ENCODE measurements around the gene DAAM1. TPM values are rescaled to one million over a fixed set of nuclear protein-coding genes. Genes with fewer than 3 reads are reported as not detected.

The DAAM1 gene
- total RNA-seq, 1 experiment from 2014 or later, result 30.4 TPM

DNA sequence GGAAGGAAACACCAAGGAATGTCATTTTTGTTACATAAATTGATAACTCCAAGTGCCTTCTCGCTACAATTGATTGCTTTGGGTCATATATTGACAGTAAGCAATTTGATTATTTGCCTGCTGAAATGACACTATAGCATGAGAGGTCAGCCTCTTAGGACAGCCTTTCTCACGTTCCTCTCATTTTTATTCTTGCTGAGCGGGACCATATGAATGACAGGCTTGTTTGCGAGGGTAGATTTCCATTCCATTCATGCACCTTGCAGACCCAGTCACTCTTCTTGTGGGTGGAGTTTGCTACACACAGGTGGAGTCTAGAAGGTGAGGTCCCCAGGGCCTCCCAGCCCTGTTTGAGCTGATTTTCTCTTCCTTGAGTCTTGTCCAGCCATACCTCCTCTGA is 27.3 kb downstream of the DAAM1 start:
- peak overlapping the region; percentile 64; the same call in 1 of the 2 replicates for H3K27ac Mint-ChIP-seq
- ATAC-seq (no peak), DNase-seq (ENCODE audit: low spot score) (no peak)
- ChIA-PET POLR2A (interaction anchor here (0.7 kb wide), 1 partner anchor 33 kb away, joined by 5 read pairs; no protein-coding TSS in a partner anchor), CTCF (no interaction called here)
- H3K9me3 Mint-ChIP-seq, result peaks cover 8% of the 10 kb centered on the region; the same call in 1 of the 2 replicates
- H3K4me3 Mint-ChIP-seq, result no peak overlapping the region
- H3K27me3 Mint-ChIP-seq (ENCODE audit: low read depth), result no peaks in the 10 kb centered on the region
- H3K36me3 Mint-ChIP-seq, result no peaks in the 10 kb centered on the region
- TF ChIP-seq ZNF671 (CRISPR knock-in tag; IDR thresholded peaks at IDR 0.05) (no peak), OVOL2 (CRISPR knock-in tag; IDR thresholded peaks at IDR 0.05; ENCODE audit: borderline replicate concordance) (no peak)
- TF ChIP-seq, protein P1, sequence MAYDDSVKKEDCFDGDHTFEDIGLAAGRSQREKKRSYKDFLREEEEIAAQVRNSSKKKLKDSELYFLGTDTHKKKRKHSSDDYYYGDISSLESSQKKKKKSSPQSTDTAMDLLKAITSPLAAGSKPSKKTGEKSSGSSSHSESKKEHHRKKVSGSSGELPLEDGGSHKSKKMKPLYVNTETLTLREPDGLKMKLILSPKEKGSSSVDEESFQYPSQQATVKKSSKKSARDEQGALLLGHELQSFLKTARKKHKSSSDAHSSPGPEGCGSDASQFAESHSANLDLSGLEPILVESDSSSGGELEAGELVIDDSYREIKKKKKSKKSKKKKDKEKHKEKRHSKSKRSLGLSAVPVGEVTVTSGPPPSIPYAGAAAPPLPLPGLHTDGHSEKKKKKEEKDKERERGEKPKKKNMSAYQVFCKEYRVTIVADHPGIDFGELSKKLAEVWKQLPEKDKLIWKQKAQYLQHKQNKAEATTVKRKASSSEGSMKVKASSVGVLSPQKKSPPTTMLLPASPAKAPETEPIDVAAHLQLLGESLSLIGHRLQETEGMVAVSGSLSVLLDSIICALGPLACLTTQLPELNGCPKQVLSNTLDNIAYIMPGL (CRISPR knock-in tag; IDR thresholded peaks at IDR 0.05), result no peak
- H3K4me1 Mint-ChIP-seq, result peaks cover 45% of the 10 kb centered on the region

DNA sequence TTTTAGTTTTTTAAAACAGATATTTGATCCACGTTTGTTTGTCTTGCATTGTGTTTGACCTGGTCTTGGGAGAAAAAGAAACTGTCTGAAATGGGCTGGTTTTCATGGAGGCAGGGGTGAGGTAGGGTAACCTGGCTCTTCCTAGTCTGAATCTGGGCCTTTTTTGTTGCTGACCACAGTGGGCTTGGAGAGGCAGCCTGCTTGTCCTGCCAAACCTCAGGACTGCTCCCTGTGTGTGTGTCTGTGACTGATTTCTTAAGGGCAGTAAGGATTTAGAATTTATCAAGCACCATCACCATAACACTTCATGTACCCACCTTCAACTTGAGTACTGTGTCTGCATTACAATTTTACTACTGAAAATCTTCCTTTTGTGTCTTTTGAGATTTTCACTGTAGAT is 28.5 kb downstream of the DAAM1 start:
- no peak overlapping the region for H3K4me3 Mint-ChIP-seq
- H3K9me3 Mint-ChIP-seq, result peaks cover 11% of the 10 kb centered on the region
- H3K4me1 Mint-ChIP-seq, result peaks cover 46% of the 10 kb centered on the region
- no peaks in the 10 kb centered on the region for H3K27me3 Mint-ChIP-seq (ENCODE audit: low read depth)
- H3K36me3 Mint-ChIP-seq, result no peaks in the 10 kb centered on the region
- CTCF ChIA-PET, result no interaction called here
- DNase-seq (ENCODE audit: low spot score) (no peak), ATAC-seq (no peak)
- POLR2A ChIA-PET, result no interaction called here
- H3K27ac Mint-ChIP-seq, result peak overlapping the region; percentile 76; the same call in 1 of the 2 replicates
- TF ChIP-seq ZNF219 (CRISPR knock-in tag; IDR thresholded peaks at IDR 0.05; ENCODE audit: borderline replicate concordance), result no peak

DNA sequence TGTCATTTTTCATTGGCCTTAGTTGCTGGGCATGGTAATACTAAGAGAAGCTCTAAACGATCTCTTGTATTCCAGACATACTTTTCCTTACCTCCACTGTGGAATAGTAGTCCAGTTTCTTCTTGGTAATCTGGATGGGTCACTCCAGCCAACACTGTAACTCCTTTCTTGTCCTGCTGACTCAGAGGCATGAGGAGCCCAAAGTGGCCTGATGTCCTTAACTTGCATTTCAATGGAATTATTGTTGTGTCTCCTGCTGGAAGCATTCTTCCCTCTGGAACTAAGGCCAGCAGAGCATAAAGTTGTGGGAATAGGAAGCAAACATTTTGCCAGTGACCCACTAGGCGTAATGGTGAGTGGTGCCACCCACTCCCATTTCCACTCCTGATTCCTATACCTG is 33.1 kb downstream of the DAAM1 start:
- TF ChIP-seq TCF7 (CRISPR knock-in tag; IDR thresholded peaks at IDR 0.05; ENCODE audit: low read depth), result no peak
- no peak for TF ChIP-seq SMAD3 (CRISPR knock-in tag; IDR thresholded peaks at IDR 0.05; ENCODE audit: borderline replicate concordance)
- no peak for TF ChIP-seq ZNF232 (CRISPR knock-in tag; IDR thresholded peaks at IDR 0.05)
- no peak for TF ChIP-seq CREB1 (CRISPR knock-in tag; IDR thresholded peaks at IDR 0.05)
- no peak for TF ChIP-seq ZNF671 (CRISPR knock-in tag; IDR thresholded peaks at IDR 0.05)
- no peak for TF ChIP-seq ZNF219 (CRISPR knock-in tag; IDR thresholded peaks at IDR 0.05; ENCODE audit: borderline replicate concordance)
- TF ChIP-seq, protein P2, sequence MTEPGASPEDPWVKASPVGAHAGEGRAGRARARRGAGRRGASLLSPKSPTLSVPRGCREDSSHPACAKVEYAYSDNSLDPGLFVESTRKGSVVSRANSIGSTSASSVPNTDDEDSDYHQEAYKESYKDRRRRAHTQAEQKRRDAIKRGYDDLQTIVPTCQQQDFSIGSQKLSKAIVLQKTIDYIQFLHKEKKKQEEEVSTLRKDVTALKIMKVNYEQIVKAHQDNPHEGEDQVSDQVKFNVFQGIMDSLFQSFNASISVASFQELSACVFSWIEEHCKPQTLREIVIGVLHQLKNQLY (CRISPR knock-in tag; IDR thresholded peaks at IDR 0.05), result no peak
- TF ChIP-seq, protein P3, sequence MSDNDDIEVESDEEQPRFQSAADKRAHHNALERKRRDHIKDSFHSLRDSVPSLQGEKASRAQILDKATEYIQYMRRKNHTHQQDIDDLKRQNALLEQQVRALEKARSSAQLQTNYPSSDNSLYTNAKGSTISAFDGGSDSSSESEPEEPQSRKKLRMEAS (CRISPR knock-in tag; IDR thresholded peaks at IDR 0.05), result no peak
- no peak for TF ChIP-seq NR1H2 (CRISPR knock-in tag; IDR thresholded peaks at IDR 0.05)
- no peak for TF ChIP-seq GABPB1 (CRISPR knock-in tag; IDR thresholded peaks at IDR 0.05)
- TF ChIP-seq, protein P4, sequence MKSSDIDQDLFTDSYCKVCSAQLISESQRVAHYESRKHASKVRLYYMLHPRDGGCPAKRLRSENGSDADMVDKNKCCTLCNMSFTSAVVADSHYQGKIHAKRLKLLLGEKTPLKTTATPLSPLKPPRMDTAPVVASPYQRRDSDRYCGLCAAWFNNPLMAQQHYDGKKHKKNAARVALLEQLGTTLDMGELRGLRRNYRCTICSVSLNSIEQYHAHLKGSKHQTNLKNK (CRISPR knock-in tag; IDR thresholded peaks at IDR 0.05), result no peak
- TF ChIP-seq, protein P5, sequence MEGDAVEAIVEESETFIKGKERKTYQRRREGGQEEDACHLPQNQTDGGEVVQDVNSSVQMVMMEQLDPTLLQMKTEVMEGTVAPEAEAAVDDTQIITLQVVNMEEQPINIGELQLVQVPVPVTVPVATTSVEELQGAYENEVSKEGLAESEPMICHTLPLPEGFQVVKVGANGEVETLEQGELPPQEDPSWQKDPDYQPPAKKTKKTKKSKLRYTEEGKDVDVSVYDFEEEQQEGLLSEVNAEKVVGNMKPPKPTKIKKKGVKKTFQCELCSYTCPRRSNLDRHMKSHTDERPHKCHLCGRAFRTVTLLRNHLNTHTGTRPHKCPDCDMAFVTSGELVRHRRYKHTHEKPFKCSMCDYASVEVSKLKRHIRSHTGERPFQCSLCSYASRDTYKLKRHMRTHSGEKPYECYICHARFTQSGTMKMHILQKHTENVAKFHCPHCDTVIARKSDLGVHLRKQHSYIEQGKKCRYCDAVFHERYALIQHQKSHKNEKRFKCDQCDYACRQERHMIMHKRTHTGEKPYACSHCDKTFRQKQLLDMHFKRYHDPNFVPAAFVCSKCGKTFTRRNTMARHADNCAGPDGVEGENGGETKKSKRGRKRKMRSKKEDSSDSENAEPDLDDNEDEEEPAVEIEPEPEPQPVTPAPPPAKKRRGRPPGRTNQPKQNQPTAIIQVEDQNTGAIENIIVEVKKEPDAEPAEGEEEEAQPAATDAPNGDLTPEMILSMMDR (IDR thresholded peaks at IDR 0.05), result no peak
- no peak for TF ChIP-seq GRHL2 (CRISPR knock-in tag; IDR thresholded peaks at IDR 0.05; ENCODE audit: insufficient replicate concordance, severe bottlenecking)
- no peak for TF ChIP-seq CBFB (CRISPR knock-in tag; IDR thresholded peaks at IDR 0.05; ENCODE audit: low read depth)
- no peak for TF ChIP-seq ZNF121 (CRISPR knock-in tag; IDR thresholded peaks at IDR 0.05)

More for the DNA sequence above, 33.1 kb downstream of the DAAM1 start:
- Mint-ChIP-seq H3K27me3 (ENCODE audit: low read depth) (no peaks in the 10 kb centered on the region), H3K4me3 (no peak overlapping the region), H3K4me1 (peaks cover 15% of the 10 kb centered on the region), H3K27ac (peak overlapping the region; percentile 29), H3K9me3 (peaks cover 13% of the 10 kb centered on the region), H3K36me3 (no peaks in the 10 kb centered on the region)
- DNase-seq (ENCODE audit: low spot score) (no peak), ATAC-seq (peak; percentile 73)
- POLR2A ChIA-PET, result no interaction called here
- CTCF ChIA-PET, result no interaction called here
